HG03457 (cell line): ENCODE measurements around the gene HOXC10.

Experiments used
- ATAC-seq: cut with Tn5 transposase; IDR thresholded peaks from one replicate; pipeline ENCODE4 v1.9.1; 2021; ENCODE audit warnings: moderate number of reproducible peaks; ENCODE audit not compliant: unreplicated experiment

Gene HOXC10

DNA sequence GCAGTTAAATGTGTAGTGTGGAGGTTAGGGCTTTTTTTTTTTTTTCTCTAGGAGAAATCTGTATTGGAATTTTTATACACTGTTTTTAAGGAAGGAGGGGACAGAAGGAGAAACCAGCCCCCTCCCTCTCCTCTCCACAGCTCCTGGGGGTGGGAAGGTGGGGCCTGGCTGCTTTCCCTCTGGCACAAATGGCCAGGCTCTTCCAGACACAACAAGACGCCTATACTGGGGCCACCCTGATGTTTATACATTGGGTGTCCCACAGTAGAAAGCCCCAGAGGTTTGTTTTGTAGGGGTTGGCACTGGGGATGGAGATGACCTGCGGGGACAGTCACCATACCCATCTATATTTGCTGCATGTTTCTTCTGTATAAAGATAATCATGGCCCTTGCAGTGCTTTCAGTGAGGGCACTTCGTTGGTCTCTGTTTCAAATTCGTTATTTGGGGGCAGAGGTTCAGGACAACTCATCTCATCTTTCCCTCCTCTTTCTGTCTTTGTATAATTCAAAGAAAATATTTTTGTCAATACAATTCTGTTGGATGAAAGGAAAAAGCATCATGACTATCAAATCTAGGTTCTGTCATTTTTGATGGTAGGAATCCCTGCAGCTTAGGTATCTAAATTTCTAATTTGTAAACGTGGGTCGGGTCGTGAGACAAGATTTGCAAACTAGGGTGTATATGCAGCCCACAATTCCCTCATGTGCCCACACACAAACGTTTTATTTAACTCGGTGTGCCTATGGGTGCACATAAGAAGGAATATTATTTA, 7.9 kb upstream of the HOXC10 start:
- no peak for ATAC-seq

DNA sequence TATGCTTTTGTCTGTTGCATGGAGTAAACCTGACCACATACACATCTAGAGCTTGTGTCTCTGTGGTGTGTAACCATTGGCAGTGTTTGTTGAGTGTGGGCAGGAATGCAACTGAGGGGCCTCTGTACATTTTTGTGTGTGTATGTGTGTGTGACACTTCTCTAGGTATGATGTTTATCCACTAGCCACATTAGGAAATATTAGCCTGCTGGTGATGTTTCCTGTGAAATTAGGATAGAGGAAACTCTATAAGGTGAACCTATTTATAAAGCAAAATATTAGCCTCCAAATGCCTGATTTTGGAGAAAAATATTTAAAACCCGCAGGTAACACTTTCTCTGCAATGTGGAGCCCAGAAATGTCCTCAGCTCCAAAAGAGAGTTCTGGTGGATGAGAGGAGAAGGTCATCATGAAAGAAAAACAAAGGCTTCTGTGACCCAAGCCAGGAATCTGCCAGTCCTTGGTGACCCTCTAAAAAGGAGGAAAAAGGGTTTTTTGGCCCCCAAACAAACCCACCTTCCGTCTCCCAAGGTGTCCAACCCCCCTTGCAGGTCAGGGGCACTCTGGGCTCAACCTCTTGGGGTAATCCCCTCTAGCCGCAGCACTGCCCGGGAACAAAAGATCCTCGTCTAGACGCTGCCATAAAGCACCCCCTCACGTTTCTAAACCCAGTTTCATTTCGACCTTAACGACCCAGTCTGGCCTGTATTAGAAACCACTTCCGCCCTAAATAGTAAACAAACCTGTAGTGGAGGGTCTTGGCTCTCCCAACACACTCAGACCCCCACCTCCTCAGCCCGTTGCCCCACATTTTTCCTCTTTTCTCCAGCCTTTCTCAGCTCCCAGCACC, 7.1 kb upstream of the HOXC10 start:
- no peak for ATAC-seq

DNA sequence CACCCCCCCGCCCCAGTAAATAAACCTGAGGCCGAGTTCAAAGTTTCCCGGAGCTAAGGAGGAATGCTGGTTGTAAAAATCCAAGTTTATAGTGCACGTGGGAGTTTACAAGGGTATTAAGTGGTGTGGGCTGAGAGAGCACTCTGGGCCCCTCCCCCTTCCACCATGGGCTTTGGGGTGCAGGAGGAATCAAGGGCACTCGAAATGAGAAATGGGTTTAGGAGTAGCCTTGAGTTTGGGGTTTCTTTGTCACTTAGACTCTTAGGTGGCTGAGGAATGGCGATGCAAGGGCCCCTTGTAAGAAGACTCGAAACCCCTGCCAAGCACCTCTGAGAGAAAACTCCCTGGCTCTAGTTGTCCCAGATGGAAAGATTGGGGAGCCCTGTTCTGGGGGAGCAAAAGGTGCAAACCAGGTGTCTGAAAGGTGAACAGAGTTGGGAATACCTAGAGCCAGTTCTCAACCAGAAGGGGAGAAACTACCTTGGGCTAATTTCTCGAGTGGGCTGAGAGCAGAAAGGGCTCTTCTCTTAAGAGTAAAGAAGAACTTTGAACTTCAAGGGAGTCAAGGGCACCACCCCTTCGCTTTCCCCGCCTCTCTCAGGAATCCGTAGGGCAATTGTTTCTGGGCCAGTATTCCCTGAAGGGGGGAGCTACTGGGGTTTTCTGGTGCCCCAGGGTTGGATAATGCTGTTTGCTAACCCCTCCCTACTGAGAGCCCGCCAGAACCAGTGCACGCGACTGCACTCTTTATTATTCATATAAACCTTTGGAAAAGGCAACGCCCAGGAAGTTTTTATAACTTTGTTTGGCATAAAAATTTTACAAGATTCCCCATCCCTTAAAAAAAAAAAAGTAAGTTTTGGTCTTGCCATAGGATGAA, 6.2 kb upstream of the HOXC10 start:
- ATAC-seq = no peak

DNA sequence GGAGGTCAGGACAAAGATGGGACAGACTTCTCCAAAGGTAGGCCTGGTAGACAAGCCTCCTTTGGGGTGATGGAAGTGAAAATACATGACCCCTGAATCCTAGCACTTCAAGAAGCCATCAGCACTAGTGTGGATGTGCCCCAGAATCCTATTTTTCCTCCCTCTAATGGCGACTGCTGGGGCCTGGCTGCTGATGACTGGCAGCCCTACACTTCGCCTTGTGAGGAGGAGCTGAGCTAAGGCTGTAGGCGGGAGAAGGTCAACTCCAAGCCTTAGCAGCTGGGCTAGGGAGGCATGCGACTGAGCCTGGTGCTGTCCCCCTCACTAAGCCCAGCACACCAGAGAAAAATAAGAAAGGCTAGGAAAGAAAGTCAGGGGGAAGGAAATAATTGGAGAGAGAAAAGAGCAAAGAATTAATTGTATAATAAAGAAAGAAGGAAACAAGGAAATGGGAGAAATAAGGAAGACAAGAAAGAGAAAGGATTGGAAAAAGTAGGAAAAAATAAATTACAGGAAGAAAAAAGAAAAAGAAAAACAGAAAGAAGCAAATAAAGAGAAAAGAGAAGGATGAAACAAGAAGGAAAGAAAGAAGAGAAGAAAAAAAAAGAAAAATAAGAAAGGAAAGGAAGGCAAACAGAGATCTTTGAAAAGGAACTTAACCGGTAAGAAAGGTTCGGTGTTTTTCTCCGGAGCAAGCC, 4.7 kb upstream of the HOXC10 start:
- no peak for ATAC-seq

DNA sequence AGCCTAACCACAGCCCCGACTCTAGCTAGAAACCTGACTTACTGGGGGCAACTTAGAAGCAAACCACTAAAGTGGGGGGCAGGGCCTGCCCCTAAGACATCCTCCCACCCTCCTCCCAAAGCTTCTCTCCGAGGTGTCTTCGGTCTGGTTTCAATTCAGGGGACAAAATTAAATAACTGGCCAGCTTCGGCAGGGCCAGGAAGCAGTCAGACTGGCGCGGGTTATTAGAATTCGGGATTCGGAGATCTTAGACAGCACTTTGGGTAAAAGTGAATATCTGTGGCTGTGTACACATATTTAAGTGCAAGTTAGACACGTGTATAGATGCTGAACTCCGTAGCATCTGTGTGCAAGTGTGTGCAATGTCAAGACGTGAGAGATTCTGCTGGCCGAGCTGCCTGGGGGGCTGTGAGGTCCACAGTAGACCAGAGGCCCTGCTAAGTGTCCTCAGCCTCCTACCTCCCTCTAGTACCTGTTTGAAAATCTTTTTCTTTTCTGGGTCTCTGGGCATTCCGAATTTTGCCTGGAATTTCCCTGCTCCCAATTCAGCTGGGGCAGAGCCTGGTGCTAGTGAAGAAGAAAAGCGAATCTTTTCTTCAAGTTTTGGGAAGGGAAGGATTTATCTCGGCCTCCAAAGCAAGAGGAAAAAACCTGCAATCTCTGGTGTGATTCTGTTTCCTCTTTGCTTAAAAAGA, 4.0 kb upstream of the HOXC10 start:
- no peak for ATAC-seq

DNA sequence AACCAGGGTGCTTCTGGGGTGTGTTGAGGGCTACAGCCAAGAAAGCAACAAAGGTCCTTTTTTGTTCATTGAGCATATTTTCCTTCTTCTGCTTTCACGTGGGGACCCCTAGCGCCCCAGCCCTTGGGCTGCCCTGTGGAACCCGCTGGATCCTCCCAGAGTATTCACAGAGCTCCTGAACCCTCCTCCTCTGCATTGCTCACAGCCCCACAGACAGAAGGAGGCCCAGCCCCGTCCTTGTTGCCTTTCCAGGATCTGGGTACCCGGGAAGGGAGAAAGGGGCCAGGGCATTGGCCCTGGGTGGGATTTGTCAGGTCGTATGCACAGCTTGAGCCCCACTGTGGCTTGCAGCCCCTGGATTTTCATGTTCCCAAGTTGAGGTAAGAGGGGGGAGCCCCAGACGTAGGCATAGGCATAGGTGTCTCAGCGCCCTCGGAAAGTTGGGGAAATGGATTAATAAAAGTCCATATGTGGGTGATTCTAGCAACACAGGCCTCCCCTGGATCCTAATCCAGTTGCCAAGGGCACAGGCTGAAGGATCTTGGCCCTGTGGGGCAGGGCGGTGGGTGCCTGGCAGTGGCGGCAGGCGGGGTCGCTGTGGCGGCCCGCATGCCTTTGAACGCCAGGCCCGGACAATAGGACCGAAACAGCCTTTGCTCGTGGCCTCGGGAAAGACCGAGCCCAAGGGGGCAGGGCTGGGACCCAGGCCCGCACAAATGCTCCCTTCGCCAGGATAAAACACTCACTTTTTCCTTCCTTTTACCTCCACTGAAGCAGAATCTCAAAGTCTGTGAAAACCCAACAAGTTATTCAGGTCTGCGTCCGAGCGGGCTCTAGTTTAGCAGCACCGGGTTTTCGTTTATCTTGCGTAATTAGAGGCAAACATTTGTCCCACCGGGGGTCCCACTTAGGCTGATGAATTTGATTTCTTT, 3.0 kb upstream of the HOXC10 start:
- ATAC-seq = no peak

DNA sequence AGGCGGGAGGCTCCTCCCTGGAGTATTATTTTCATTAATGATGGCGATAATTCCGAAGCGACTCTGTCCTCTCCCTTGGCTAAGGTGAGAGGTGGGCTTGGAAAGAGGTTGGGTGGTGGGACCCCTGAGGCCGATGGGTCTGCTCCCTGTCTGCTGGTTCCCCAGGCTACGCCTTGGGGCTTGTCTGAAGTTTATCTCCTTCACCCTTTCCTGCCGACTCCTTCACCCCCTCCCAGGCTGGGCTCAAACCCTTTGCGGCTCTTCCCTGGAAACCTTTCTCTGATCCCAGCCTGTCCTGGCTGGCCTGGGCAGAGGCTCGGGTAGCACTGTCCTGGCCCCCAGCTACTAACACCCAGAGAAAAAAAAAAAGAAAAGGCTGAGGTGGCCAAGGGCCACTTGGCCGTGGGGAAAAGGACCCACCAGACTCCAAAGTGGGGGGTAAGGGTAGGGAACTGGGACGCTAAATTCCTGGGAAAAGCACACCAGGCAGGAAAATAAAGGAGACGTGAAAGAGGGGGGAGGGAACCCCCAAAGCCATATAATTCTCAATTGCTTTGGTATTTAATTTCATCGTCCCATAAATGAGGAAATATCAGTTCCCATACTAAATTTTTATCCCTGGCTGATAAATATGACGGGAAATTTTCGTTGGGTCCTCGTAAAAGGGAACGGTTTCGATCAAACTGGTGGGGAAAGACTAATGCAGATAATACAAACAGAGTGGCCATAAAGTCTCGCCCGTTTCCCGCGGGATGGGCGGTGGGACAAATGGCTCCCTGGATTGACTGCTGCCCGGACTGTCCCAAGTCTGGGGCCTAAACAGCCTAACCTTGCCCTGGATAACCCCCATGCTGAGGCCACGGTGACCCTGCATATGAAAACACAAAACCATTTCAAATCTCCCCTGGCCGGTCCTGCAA, 2.0 kb upstream of the HOXC10 start:
- ATAC-seq = no peak

DNA sequence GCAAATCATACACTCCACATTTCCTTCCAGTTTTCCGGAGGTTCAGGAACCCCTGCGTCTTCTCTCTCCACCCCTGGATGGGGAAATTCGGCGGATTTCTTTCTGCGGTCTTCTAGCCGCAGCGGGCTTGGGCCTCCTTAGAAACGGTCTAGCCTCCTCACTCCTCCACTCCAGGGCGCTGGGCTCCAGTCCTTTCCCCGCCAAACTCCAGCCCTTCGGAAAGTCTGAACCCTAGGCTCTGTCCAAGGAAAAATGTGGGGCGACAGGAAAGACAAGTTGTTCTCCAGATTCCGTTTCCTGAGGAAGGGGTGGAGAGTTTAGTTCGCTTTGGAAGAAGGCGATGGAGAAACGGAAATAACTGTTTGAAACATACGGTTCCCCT, 1.4 kb upstream of the HOXC10 start:
- ATAC-seq = no peak

DNA sequence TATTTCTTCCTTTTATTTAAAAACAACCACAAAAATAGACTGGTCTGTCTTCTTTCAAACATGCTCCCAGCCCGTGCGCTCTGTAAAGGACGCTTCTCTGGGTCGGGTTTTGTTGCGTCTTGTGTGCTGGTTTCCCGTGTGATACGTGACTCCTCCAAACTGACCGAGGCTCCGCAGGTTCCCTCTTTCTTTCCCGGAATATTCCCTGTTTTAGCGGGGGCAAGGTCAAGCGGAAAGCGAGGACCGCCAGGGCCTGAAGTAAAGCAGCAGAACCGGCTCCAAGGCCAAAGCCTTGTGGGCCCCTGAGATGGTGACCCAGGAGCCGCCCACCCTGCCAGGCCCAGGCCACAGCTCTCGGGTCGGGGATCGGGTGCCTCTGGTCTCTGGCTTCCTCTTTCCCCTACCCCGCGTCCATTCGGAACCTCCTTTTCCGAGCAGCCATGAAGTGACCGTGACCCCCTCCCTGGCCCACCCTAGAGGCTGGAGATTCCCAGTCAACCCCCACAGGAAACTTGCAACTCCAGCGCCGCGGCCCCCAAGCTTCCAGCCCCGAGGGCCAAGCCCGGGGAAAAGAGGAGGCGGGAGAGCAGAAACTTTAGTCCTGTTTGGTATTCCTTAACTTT, 885 bp upstream of the HOXC10 start:
- no peak for ATAC-seq

DNA sequence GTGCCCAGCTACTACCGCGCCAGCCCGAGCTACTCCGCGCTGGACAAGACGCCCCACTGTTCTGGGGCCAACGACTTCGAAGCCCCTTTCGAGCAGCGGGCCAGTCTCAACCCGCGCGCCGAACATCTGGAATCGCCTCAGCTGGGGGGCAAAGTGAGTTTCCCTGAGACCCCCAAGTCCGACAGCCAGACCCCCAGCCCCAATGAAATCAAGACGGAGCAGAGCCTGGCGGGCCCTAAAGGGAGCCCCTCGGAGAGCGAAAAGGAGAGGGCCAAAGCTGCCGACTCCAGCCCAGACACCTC, 697 bp downstream of the HOXC10 start:
- ATAC-seq = no peak

DNA sequence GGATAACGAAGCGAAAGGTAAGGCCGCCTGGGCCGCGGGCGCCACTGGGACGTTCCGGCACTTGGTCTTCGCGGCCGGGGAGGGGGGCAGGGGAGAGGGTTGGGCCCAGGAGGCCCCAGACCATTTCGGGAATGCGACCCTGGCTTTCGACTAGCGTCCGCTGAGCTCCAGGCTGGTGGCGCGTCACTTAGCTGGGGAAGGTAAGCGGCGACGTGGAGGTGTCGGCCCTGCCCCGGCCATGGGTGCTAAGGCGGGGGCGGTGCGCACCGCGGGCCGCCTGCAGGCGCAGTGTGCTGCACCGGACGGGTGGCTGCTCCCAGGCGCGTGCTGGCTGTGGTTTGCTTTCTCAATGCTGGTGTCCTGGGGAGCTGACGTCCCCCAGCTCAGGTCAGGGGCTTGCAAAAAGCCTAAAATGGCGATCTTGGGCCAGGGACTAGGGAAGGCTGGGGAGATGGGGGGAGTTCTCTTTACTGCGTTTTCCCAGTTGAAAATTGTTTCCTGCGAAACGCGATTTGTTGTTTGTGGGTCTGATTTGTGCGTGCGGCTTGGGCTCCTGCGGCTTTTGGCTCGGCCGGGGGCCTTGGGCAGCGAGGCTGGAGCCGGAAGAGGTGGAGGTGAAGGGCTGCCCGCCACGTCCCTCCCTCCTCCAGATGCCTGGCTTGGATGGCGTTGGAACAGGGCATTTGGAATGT, 1.2 kb downstream of the HOXC10 start:
- no peak for ATAC-seq

DNA sequence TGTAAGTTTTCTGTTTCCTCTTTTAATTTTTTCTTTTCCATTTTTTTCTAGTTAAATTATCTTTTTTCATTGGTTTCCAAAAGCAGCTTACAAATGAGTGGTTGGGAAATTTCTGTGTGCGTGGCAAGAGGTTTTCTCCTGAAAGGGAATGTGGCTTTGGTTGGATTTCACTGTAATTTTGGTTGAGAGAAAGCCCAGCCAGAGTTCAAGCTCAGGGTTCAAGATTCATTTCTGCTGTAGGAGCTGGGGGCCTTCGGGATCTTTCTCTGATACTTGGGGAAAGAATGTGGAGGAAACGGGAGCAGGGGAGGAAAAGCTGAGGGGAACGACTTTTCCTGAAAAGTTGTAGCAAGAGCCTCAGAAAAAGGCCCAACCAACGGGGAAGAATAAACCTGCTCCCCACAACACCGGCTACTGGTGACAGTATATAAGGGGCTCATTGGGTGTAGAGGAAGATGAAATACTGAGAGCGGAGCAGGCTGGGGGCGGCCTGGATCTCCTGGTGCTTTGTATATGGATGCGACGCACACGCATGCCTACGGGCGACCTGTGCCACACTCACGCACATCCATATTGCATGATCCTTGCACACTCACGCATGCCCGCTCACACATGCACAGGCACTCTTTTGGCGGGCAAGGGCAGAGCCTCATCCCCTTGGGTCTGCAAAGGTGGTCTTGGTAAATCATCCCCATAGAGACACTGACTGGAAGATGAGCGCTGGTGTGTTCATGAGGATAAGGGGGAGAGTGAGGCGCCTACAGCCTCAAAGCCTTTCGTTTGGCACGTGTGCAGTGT, 1.9 kb downstream of the HOXC10 start:
- no peak for ATAC-seq

DNA sequence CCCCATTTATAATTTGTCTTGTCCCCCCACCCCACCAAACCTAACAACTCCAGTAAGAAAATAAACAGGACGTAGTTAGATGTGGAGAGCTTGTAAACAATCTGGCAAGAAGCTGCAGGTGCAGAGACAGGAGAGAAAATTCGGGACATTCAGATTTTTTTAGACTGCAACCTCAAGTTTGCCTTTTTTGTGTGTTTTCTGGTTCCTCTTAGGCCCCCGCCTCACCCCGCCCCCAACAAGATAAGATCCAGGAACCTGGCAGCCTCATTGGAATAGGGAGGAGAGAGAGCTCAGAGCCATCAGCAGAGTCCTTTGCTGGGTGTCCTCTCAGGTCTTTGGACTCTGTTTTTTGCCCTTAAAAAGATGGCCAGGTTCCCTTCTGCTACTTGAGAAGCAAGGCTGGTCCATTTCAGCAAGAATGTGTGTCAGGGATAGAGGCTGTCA, 2.9 kb downstream of the HOXC10 start:
- ATAC-seq = no peak

DNA sequence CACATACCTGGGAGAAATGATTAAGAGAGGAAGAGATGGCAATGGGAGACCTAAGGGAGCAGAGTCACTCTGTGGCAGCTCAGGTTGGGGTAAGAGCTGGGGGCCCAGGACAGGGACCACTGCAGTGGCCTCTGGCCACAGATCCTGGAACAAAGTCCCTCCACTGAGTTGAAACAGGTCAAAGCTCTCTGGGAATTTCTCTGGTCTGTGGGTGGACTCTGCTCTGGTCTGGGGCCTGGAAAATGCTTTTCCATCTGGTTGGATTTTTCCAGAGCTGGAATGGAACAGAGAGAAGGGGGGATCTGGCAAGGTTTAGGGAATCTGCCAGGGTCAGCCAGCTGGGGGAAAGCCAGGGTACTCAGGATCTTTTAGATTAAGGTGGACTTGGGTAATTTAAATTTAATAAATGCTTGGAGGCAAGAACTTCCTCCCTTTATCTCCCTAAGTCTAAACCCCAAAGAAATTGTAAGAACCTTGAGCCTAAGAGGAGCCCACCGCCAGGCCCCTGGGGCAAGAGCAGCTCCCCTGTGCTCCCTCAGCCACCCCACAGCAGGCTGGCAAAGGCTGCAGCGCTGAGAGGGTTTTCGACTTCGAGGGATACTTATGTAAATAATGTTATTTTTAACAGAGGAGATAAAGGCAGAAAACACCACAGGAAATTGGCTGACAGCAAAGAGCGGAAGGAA, 3.7 kb downstream of the HOXC10 start:
- ATAC-seq = no peak

DNA sequence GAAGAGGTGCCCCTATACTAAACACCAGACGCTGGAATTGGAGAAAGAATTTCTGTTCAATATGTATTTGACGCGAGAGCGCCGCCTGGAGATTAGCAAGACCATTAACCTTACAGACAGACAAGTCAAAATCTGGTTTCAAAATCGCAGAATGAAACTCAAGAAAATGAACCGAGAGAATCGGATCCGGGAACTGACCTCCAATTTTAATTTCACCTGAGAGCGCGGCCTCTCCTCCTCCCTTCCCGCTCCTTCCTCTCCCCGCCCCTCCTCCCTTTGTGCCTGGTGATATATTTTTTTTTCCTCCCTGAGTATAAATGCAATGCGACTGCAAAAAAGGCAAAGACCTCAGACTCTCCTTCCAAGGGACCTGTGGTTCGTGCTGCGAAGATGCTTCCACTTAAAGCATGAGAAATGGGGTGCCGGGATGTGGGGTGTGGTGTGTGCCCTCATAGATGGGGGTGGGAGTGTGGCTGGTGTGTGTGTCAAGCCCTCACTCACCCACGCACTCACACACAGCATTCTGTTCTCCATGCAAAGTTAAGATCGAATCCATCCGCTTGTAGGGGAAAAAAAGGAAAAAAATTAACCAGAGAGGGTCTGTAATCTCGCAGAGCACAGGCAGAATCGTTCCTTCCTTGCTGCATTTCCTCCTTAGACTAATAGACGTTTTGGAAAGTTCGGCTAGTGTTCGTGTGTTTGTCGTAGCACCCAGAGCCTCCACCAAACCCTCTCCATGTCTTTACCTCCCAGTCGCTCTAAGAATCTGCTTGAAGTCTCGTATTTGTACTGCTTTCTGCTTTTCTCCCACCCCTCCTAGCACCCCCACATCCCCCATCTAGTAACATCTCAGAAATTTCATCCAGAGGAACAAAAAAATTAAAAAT, 4.5 kb downstream of the HOXC10 start:
- no peak for ATAC-seq
